NCI-H128 (cell line): ENCODE measurements around the gene NBPF1.
"Not testable (repeated sequence)": the region's sequence is repeated elsewhere in the genome, so short reads cannot be mapped to it uniquely, and the experiment has no call there.

Experiments
- DNase-seq: peaks from one replicate; lab custom pipeline; 2025; ENCODE audit not compliant: unreplicated experiment; lab: John Stamatoyannopoulos, UW

Gene NBPF1

DNA sequence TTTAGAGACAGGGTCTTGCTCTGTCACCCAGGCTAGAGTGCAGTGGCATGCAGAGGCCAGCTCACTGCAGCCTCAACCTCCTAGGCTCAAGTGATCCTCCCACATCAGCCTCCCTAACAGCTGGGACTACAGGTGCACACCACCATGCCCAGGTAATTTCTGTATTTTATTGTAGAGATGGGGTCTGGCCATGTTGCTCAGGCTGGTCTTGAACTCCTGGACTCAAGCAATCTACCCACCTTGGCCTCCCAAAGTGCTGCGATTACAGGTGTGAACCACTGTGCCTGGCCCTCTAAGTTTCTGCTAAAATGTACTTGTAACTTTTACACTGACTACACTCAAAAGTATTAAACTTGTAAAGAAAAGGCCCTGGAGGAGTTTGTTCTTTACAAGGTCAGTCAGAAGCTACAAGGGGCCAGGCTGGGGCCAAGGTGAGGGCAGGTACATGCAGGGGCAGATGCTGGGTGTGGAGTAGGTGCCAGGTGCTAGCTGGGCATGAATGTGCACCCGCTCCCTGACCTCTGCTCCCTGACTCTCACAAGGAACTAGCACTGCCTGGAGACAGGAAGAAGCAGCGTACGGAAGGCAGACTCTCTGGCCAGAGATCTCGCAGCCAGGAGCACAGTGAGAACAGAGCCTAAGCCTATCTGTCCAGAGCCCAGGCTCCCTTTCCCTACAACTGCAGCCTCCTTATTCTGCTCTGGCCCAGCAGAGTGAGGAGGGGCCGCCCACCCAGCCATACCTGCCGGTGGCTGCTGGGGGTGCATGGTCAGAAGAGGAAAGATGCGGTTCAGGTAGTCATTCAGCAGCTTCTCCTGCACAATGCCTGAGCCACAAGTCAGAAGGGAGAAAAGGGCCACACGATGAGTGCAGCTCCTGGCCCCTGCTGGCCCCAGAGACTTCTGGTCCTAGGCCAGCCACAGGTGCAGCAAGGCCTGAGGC, 28.9 kb upstream of the NBPF1 start:
- not testable (repeated sequence) for DNase-seq

DNA sequence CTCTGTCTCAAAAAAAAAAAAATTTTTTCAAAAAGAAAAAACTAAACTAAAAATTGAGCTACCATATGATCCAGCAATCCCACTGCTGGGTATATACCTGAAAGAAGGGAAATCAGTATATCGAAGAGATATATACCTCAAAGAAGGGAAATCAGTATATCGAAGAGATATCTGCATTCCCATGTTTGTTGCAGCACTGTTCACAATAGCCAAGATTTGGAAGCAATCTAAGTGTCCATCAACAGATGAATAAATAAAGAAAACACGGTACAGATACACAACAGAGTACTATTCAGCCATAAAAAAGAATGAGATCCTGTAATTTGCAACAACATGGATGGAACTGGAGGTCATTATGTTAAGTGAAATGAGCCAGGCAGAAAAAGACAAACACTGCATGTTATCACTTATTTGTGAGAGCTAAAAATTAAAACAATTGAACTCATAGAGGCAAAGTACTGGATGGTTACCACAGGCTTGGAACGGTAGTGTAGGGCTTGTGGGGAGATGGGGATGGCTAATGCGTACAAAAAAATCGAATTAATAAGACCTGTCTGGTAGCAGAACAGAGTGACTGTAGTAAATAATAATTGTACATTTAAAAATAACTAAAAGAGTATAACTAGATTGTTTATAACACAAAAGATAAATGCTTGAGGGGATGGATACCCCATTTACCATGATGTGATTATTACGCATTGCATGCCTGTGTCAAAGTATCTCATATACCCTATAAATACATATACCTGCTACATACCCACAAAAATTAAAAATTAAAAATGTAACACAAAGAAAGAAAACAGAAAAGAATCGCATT, 28.0 kb upstream of the NBPF1 start:
- not testable (repeated sequence) for DNase-seq

DNA sequence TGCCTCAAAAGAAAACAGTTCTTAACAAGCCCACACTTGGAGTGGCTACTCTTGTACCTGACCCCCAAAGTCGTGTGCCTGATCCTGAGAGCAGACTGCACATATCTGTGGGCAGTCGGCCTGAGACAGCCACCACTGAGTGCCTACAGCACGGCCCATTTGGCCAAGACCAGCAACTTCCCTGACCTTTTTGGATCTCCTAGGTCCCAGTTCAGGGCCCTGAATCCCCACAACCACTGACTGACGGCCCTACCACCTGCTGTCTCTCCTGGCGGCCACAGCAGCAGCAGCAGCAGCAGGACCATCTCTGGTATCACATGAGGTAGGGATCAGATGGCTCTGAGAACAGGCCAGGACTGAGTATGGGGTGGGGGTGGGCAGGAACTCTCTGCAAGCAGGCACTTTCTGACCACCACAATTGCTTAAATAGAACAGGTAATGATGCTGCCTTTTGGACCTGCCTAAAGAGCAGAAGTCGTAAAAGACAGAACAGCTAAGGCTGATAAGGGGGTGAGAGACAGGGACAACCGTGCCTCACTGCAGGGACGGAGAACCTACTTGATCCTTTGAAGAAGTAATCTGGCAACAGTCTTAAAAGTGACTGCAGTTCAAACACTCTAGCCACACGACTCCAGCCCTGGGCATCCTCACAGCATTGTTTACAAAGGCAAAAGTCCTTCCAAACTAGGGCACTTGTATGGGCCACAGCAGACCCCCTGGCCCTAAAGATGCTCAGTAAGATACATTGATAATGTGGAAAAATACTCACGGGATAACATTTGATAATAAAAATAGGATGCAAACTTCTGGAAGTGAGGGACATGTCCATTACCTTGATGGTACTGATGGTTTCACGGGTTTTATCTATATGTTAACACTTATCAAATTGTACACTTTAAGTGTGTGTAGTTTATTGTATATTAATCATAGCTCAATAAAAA, 26.0 kb upstream of the NBPF1 start:
- DNase-seq, result not testable (repeated sequence)

DNA sequence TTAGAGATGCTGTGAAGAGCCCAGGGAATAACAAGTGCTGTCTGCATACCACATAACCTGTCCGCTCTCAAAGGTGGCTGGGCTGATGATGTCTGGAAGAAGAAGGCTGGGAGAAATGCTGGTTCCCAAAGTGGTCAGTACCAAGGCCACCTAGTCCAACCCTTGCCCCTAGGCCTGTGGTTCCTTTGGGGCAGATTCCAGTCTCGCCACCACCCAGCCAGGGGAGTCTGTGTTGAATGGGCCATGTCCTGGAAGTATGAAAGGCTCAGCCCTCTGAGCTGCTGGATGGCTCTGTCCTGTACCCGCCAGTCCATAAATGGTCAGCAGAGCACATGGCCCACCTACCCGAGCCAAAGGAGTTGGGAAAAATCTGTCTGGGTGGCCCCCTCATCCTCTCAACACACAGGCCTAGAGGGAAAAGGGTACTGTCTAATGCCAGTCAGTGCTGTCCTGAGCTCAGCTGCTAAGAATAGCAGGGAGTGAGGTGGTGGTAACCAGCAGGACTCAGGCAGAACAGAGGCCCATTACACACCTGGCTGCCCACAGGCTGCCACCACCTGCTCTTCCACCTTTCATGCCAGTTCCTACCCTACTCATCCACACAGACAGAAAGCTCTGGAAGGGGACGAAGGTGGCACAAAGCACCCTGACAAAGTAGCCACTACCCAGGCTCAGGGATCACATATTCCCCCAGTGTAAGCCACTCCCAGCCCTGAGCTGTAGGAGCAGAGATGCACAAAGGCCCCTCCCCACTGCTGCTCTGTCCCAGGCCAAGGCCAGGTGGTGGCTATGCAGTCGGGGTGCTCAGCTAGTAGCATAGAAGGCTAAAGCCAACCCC, 24.8 kb upstream of the NBPF1 start:
- DNase-seq, result not testable (repeated sequence)

DNA sequence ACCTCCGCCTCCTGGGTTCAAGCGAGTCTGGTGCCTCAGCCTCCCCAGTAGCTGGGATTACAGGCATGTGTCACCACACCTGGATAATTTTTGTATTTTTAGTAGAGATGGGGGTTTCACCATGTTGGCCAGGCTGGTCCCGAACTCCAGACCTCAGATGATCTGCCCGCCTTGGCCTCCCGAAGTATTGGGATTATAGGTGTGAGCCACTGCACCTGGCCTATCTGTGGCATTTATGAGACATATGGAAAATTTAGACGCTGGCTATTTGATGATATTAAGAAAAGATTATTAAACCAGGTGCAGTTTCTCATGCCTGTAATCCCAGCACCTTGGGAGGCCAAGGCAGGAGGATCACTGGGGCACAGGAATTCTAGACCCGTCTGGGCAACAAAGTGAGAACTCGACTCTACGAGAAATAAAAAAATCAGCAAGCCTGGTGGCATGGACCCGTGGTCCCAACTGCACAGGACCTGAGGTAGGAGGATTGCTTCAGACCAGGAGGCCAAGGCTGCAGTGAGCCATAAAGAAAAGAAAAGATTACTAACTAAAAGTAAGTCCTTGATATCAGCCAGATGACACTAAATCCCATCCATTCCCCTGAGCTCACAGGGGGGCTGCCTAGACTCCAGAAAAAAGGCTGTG, 23.3 kb upstream of the NBPF1 start:
- not testable (repeated sequence) for DNase-seq

DNA sequence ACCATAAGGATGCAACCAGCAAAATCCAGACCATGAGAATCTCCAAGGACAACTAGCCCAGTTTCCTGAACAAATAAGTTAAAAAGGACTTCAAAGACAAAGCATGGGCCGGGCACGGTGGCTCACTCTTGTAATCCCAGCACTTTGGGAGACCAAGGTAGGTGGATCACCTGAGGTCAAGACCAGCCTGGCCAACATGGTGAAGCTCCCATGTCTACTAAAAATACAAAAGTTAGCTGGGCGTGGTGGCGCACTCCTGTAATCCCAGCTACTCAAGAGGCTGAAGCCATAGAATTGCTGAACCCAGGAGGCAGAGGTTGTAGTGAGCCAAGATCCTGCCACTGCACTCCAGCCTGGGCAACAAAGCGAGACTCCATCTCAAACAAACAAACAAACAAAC, 22.6 kb upstream of the NBPF1 start:
- not testable (repeated sequence) for DNase-seq

DNA sequence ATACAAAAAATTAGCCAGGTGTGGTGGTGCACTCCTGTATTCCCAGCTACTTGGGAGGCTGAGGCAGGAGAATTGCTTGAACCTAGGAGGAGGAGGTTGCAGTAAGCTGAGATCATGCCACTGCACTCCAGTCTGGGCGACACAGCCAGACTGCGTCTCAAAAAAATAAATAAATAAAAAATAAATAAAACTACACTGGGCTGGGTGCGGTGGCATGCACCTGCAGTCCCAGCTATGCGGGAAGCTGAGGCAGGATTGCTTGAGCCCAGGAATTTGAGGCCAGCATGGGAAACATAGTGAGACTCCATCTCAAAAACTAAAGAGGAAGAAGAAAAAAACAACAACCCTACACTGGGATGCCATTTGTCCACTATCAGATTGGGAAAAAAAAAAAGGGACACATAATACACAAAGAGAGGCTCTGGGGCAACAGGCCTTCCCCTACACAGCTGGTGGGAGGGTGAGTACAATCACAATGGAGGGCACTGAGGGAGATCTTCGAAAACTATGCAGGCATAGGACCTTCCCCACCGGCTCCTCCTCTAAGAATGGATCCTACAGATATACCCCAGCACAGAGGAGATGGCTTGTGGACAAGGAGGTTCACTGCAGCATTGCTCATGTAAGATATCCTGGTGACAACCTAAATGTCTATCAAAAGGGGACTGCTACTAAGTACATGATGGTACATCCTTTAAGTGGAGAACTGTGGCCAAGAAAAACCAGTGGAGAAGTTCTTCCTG, 20.3 kb upstream of the NBPF1 start:
- DNase-seq, result not testable (repeated sequence)

DNA sequence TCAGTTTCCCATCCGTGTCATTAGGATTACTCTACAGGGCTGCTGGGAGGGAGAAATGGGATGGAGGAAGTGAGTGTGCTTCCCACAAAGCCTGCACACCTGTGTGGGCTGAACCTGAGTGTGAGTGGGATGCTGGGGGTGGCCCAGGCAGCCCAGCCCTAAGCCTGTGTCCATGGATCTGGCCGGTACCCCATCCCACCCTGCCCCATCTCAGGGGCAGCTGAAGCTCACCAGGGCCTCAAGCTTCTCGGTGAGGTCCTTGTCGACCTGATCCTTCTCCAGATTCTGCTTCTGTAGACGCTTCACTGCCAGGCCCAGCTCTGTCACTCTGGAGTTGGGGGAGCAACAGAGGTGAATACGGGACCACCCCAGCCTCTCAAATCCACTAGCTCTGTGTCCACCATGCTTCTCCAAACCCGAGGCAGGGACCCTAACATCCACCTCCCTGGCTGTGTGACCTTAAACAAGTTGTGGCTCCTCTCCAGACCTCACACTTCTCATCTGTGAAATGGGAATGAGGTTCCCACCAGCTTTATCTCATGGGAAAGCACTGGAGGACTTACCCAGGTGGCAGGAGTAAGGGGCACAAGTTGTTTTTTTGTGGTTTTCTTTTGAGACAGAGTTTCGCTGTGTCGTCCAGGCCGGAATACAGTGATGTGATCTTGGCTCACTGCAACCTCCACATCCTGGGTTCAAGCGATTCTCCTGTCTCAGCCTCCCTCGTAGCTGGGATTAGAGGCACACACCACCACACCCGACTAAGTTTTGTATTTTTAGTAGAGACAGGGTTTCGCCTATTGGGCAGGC, 18.9 kb upstream of the NBPF1 start:
- DNase-seq, result not testable (repeated sequence)

DNA sequence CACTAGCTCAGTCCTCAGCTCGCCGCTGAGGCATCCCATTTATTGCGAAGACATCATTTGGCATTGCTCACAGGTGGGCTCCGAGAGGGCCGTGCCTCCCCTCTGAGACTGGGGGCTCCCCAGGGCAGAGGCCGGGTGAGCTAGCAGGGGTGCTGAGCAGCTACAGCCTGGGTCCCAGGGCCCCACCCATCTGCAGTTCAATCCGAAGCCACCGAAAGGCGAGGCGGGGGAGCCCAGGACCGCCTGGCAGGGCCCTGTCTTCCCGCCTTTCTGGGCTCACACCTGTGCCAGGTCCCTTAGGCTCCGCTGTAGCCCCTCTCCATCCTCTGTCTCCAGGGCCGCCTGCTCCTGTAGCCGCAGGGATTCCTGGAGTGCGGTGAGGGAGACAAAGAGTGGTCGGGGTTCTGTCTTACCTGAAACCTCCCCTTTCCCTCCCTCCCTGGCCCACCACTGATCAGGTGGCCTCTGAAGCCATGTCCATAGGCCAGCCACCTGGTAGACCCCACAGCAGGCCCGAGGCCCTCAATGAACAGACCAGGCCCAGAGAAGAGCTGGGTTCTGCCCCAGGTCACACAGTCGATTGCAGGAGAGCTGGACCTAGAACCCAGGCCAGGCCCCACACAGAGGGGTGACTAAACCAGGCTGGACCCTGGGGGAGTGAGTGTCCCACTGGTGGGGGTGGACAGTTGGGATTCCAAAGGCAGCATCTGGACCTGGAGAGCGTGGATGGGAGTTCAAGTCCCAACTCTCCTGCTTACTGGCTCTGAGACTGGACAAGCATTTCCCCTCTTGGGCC, 18.1 kb upstream of the NBPF1 start:
- DNase-seq, result no peak

DNA sequence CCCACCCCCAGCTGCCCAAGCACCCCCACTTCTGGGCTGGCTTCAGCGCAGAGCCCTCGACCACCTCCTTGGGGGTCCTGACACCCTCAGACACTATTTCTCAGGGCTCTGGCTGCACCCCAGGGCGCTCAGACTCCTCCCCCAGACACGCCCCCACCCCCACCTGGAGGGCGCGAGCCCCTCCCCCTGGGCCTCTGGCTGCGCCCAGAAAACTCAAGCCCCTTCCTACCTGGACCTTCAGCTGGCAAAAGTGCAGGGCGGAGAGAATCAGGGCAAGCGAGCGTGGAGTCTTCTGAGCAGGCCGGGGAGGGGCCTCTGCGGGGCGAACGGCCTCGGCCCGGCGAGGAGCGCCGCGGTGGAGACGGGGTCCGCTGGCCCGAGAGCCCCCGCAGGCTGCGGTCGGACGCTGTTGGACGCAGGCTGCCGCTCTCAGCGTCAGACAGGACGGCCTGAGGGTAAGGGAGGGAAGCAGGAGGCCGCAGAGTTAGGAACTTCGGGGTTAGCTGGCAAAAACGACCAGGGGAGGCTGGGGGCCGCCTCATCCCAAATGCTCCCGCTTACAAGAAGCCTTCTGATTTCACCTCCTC, 17.4 kb upstream of the NBPF1 start:
- DNase-seq, result no peak

DNA sequence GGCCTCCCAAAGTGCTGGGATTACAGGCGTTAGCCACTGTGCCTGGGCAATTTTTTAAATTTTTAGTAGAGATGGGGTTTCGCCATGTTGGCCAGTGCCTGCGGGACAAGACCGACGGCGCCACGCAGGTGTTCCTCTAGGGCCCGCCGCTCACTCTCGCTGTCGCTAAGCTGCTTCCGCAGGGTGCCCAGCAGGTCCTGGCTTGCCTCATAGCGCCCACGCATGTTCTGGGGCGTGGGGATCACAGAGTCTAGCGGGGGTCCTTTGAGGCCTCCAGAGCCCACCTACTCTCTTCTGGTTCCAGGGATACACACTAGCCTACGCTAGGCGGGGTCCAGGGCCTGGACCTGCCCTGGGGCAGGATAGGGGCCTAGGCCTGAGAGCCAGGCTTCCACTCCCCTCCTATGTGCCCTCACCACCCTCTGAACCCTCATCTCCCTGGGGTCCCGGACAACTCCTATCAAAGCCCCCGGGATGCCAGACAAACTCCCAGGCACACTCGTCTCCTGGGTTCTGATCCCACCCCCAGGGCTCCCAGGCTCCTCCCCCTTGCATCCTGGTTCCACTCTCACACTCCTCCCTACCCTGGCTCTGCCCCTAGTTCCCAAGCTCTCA, 16.7 kb upstream of the NBPF1 start:
- not testable (repeated sequence) for DNase-seq

DNA sequence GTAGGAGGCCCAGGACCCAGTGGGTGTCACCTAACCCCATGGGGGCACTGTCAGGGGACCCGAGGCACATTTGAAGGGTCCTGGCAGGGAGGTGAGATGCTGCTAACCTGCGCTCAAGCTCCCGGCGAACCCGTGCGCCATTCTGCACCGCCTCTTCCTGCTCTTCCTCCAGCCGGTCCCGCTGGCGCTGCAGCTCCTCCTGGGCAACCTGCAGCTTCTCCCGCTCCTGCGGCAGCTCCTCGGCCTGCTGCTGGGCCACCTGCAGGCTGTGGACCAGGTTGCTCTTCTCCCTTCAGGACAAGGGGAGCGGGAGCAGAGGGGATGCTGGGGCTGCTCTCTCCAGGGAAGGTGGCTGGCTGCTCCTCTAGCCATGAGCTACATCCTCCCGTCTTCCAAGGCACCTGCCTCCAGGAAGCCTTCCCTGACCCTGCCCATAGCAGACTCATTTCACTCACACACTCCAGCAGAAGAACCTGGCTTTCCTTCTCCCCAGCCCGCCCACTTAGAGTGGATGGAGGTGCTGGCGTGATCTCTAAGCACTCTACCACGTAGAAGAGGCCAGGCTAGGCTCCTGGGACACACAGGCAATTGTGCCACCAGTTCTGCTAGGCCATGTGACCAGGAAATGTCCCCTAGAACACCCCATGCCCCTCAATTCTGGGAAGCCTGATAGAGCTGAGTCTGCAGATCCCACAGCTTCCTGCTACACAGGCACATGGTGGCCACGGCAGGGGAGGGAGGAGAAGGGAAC, 15.2 kb upstream of the NBPF1 start:
- no peak for DNase-seq

DNA sequence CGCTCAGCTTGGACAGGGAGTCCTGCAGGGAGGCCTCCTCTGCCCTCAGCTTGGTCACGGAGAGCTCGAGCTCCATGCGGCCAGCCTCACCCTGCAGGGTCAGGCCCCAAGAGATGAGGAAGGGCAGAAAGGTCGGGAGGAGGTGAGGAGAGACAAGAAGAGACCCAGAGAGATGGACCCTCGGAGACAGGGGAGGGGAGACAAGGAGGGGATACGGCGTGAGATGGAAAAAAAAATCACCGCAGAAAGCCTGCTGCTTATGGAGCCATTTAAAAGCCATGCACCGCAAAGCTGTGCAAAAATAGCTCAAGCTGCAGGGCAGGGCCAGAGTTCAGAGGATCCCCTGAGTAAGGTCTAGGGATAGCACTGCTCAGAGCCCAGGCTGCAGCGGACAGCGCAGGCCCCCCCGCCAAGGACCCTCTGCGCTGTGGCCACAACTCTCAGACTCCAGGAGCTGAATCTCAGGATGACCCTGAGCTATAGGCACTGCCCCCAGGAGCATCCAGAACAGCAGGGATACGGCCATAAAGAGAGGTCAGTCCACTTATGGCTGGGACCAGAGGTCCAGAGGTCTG, 13.1 kb upstream of the NBPF1 start:
- not testable (repeated sequence) for DNase-seq

DNA sequence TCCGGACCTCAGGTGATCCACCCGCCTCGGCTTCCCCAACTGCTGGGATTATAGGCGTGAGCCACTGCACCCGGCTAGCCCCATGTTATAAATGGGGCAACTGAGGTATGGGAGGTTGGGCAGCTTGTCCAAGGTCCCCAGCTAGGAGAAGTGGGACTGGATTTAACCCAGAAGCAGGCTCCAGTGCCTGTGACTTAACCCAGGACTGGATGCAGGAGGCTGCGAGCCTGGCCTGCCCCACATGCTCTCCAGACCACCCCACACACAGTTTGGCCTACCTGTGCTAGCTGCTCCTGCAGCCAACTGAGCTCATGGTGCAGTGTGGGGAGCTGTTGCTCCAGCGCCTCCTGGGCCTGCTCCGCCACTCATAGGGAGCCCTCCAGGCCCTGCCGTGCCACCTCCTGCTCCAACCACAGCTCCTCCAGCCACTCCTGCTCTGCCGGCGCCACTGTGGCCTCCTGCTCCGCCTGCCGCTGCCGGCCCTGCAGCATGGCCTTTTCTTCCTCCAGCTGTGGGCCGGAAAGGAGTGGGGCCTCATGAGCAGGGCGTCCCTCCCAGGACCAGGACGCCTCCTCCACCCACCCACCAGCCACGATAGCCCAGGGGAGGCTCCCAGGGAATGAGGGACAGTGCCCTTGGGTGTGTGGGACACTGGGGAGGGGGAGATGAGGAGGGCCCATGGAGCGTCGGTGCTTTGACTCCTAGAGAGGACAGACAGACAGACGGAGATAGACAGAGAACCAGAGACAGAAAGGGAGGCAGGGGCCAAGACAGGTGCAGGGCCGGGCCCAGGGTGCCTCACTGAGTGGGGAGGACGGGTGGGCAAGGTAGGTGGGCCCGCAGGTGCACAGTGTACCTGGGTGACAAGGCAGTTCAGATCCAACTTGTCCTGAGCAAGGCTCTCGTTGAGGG, 12.4 kb upstream of the NBPF1 start:
- no peak for DNase-seq
